Measurements from ENCODE around the gene SCP2.

The SCP2 gene

DNA sequence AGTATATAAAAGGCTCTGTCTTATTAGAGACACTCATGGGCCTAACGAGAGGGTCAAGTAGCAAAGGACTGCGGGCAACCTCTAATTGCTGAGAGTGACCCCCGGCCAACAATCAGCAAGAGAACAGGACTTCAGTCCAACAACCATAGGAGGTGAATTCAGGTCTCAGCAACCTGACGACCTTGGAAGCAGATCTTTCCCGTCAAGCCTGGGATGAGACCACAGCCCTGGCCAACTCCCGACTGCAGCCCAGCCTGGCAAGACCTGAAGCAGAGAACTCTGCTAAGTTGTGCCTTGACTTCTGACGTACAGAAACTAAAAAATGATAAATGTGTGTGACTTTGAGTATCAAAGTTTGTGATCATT lies 11.2 kb upstream of the SCP2 start:
- H3K9me3 ChIP-seq (ENCODE audit: insufficient read depth, low read length) = no peaks in the 10 kb centered on the region
- no peak overlapping the region for H2AFZ ChIP-seq (ENCODE audit: low read depth, low read length, severe bottlenecking)
- H3K9ac ChIP-seq (ENCODE audit: low read length) = no peak overlapping the region
- H3K9me2 ChIP-seq (replicated peaks; ENCODE audit: insufficient read depth, low read length) = no peaks in the 10 kb centered on the region
- H3K27ac ChIP-seq (ENCODE audit: low read depth, low read length) = no peak overlapping the region
- H4K20me1 ChIP-seq (ENCODE audit: low read depth, low read length) = no peaks in the 10 kb centered on the region
- TF ChIP-seq, protein P1, sequence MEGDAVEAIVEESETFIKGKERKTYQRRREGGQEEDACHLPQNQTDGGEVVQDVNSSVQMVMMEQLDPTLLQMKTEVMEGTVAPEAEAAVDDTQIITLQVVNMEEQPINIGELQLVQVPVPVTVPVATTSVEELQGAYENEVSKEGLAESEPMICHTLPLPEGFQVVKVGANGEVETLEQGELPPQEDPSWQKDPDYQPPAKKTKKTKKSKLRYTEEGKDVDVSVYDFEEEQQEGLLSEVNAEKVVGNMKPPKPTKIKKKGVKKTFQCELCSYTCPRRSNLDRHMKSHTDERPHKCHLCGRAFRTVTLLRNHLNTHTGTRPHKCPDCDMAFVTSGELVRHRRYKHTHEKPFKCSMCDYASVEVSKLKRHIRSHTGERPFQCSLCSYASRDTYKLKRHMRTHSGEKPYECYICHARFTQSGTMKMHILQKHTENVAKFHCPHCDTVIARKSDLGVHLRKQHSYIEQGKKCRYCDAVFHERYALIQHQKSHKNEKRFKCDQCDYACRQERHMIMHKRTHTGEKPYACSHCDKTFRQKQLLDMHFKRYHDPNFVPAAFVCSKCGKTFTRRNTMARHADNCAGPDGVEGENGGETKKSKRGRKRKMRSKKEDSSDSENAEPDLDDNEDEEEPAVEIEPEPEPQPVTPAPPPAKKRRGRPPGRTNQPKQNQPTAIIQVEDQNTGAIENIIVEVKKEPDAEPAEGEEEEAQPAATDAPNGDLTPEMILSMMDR (IDR thresholded peaks at IDR 0.05; ENCODE audit: insufficient read depth, low read length, poor library complexity, severe bottlenecking) = no peak
- TF ChIP-seq EZH2phosphoT487 (conservative IDR thresholded peaks at IDR 0.05; ENCODE audit: low read length) = no peak
- no peaks in the 10 kb centered on the region for H3K27me3 ChIP-seq (ENCODE audit: low read length)
- no peaks in the 10 kb centered on the region for H3K79me2 ChIP-seq (ENCODE audit: insufficient read depth, low read length)
- no peaks in the 10 kb centered on the region for H3F3A ChIP-seq (ENCODE audit: insufficient read depth)
- no peak overlapping the region for H3K4me3 ChIP-seq (ENCODE audit: insufficient read depth, low read length, poor library complexity, severe bottlenecking)
- H3K4me2 ChIP-seq (ENCODE audit: low read depth, low read length, poor library complexity, severe bottlenecking) = no peak overlapping the region
- H3K36me3 ChIP-seq (ENCODE audit: low read length) = no peaks in the 10 kb centered on the region

DNA sequence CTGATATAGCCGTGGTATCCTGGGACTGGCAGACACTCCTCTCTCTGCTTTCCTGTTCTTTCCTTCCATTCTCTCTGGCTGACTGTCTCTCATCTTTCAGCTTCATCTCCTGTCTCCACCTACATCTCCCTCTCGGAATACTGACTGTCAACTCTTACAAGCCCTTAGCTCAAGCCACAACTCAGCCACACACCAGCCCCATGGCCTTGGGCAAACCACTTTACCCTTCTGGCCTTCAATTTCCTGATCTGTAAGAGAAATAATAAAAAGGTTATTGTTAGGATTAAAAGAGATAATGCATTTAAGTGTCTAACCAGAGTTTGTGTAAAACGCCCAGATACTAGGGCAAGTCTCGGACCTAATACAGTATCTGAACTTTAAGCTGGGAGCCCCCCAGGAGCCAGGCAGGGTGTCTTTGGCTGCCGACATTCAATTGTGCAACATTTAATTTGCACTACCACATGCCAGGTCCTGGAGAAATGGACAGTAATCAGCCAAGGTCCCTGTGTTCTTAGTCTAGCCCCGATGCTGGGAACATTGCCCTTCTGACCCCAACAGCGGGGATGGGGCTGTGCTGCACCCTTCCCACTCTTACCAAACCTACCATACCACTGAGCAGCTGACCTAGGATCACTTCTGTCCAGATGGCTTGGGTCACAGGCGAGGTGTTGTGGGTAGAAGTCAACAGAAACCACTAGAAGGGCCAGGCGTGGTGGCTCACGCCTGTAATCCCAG lies 10.7 kb upstream of the SCP2 start:
- H3K9me2 ChIP-seq (replicated peaks; ENCODE audit: insufficient read depth, low read length) = no peaks in the 10 kb centered on the region
- no peak overlapping the region for H2AFZ ChIP-seq (ENCODE audit: low read depth, low read length, severe bottlenecking)
- TF ChIP-seq, protein P1 (IDR thresholded peaks at IDR 0.05; ENCODE audit: insufficient read depth, low read length, poor library complexity, severe bottlenecking) = no peak
- TF ChIP-seq EZH2phosphoT487 (conservative IDR thresholded peaks at IDR 0.05; ENCODE audit: low read length) = no peak
- H3F3A ChIP-seq (ENCODE audit: insufficient read depth) = no peaks in the 10 kb centered on the region
- no peaks in the 10 kb centered on the region for H3K9me3 ChIP-seq (ENCODE audit: insufficient read depth, low read length)
- no peaks in the 10 kb centered on the region for H3K36me3 ChIP-seq (ENCODE audit: low read length)
- H3K4me3 ChIP-seq (ENCODE audit: insufficient read depth, low read length, poor library complexity, severe bottlenecking) = no peak overlapping the region
- no peaks in the 10 kb centered on the region for H4K20me1 ChIP-seq (ENCODE audit: low read depth, low read length)
- H3K79me2 ChIP-seq (ENCODE audit: insufficient read depth, low read length) = no peaks in the 10 kb centered on the region
- H3K9ac ChIP-seq (ENCODE audit: low read length) = no peak overlapping the region
- no peak overlapping the region for H3K4me2 ChIP-seq (ENCODE audit: low read depth, low read length, poor library complexity, severe bottlenecking)
- H3K27me3 ChIP-seq (ENCODE audit: low read length) = no peaks in the 10 kb centered on the region
- H3K27ac ChIP-seq (ENCODE audit: low read depth, low read length) = no peak overlapping the region

DNA sequence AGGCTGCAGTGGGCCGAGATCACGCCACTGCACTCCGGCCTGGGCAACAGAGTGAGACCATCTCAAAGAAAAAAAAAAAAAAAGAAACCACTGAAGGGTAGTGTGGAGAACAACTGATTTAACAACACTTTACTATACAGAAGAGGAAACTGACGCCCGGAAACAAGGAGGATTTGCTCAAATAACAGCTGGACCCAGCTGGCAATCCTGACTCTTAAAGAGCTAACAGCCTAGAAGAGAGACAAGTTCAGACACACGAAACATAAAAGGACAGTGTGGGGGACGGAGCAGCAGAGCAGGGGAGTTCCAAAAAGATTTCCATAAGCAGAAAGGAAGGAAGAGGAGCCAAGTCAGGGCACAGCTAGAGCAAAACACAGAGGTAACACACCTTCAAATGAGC lies 9.9 kb upstream of the SCP2 start:
- Histone ChIP-seq H3K9ac (ENCODE audit: low read length) (no peak overlapping the region), H3K79me2 (ENCODE audit: insufficient read depth, low read length) (no peaks in the 10 kb centered on the region), H3K36me3 (ENCODE audit: low read length) (no peaks in the 10 kb centered on the region), H3F3A (ENCODE audit: insufficient read depth) (no peaks in the 10 kb centered on the region), H4K20me1 (ENCODE audit: low read depth, low read length) (no peaks in the 10 kb centered on the region), H3K27ac (ENCODE audit: low read depth, low read length) (no peak overlapping the region), H3K9me2 (replicated peaks; ENCODE audit: insufficient read depth, low read length) (no peaks in the 10 kb centered on the region), H3K4me2 (ENCODE audit: low read depth, low read length, poor library complexity, severe bottlenecking) (no peak overlapping the region), H3K27me3 (ENCODE audit: low read length) (no peaks in the 10 kb centered on the region), H2AFZ (ENCODE audit: low read depth, low read length, severe bottlenecking) (no peak overlapping the region), H3K4me3 (ENCODE audit: insufficient read depth, low read length, poor library complexity, severe bottlenecking) (no peak overlapping the region), H3K9me3 (ENCODE audit: insufficient read depth, low read length) (no peaks in the 10 kb centered on the region)
- TF ChIP-seq, protein P1 (IDR thresholded peaks at IDR 0.05; ENCODE audit: insufficient read depth, low read length, poor library complexity, severe bottlenecking) = no peak
- no peak for TF ChIP-seq EZH2phosphoT487 (conservative IDR thresholded peaks at IDR 0.05; ENCODE audit: low read length)
